ENCODE measurements around the gene ATP1B4. TPM values are rescaled to one million over a fixed set of nuclear protein-coding genes. Genes with fewer than 3 reads are reported as not detected.

ATP1B4 gene
- total RNA-seq, 2 donors from 2014 or later, result not detected

GRCh38 chrX:120365968-120366367 is 4.1 kb downstream of the ATP1B4 start:
- Histone ChIP-seq H3K36me3 (no peaks in the 10 kb centered on the region), H3K27me3 (peaks cover 3% of the 10 kb centered on the region), H3K9ac (ENCODE audit: low read depth in 2 of 2, low read length in 2 of 2) (no peak overlapping the region), H3K4me3 (no peak overlapping the region), H3K9me3 (no peaks in the 10 kb centered on the region), H3K4me1 (no peaks in the 10 kb centered on the region), H3K27ac (no peak overlapping the region)
- TF ChIP-seq, protein P1, sequence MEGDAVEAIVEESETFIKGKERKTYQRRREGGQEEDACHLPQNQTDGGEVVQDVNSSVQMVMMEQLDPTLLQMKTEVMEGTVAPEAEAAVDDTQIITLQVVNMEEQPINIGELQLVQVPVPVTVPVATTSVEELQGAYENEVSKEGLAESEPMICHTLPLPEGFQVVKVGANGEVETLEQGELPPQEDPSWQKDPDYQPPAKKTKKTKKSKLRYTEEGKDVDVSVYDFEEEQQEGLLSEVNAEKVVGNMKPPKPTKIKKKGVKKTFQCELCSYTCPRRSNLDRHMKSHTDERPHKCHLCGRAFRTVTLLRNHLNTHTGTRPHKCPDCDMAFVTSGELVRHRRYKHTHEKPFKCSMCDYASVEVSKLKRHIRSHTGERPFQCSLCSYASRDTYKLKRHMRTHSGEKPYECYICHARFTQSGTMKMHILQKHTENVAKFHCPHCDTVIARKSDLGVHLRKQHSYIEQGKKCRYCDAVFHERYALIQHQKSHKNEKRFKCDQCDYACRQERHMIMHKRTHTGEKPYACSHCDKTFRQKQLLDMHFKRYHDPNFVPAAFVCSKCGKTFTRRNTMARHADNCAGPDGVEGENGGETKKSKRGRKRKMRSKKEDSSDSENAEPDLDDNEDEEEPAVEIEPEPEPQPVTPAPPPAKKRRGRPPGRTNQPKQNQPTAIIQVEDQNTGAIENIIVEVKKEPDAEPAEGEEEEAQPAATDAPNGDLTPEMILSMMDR (IDR thresholded peaks at IDR 0.05), result no peak
- no peak for DNase-seq
- intact Hi-C loops (cut with DNase I), result loop anchor here (5.0 kb wide), 1 partner anchor 106 kb away; no protein-coding TSS in a partner anchor

- Histone ChIP-seq H3K36me3 (no peaks in the 10 kb centered on the region), H3K4me1 (no peaks in the 10 kb centered on the region), H3K27ac (no peak overlapping the region), H3K9ac (ENCODE audit: low read depth in 2 of 2, low read length in 2 of 2) (no peak overlapping the region), H3K27me3 (peaks cover 3% of the 10 kb centered on the region), H3K4me3 (no peak overlapping the region), H3K9me3 (no peaks in the 10 kb centered on the region)
- TF ChIP-seq, protein P1 (IDR thresholded peaks at IDR 0.05), result no peak
- no peak for DNase-seq
- intact Hi-C loops (cut with DNase I), result loop anchor here (5.0 kb wide), 1 partner anchor 106 kb away; no protein-coding TSS in a partner anchor
These were observed 4.9 kb downstream of the ATP1B4 start for GRCh38 chrX:120366794-120367193.

GRCh38 chrX:120367402-120368109 is 5.7 kb downstream of the ATP1B4 start:
- no peaks in the 10 kb centered on the region for H3K4me1 ChIP-seq
- no peaks in the 10 kb centered on the region for H3K36me3 ChIP-seq
- intact Hi-C loops (cut with DNase I), result loop anchor here (5.0 kb wide), 1 partner anchor 105 kb away; no protein-coding TSS in a partner anchor
- DNase-seq, result no peak
- peaks cover 3% of the 10 kb centered on the region for H3K27me3 ChIP-seq
- H3K9me3 ChIP-seq, result no peaks in the 10 kb centered on the region
- H3K4me3 ChIP-seq, result no peak overlapping the region
- TF ChIP-seq, protein P1 (IDR thresholded peaks at IDR 0.05), result no peak
- no peak overlapping the region for H3K9ac ChIP-seq (ENCODE audit: low read depth in 2 of 2, low read length in 2 of 2)
- H3K27ac ChIP-seq, result no peak overlapping the region

GRCh38 chrX:120372667-120373370 is 10.9 kb downstream of the ATP1B4 start:
- DNase-seq, result no peak
- H3K36me3 ChIP-seq, result no peaks in the 10 kb centered on the region
- H3K4me1 ChIP-seq, result no peaks in the 10 kb centered on the region
- H3K9ac ChIP-seq (ENCODE audit: low read depth in 2 of 2, low read length in 2 of 2), result no peak overlapping the region
- TF ChIP-seq, protein P1 (IDR thresholded peaks at IDR 0.05), result no peak
- no peaks in the 10 kb centered on the region for H3K27me3 ChIP-seq
- no peaks in the 10 kb centered on the region for H3K9me3 ChIP-seq
- H3K27ac ChIP-seq, result no peak overlapping the region
- H3K4me3 ChIP-seq, result no peak overlapping the region
- intact Hi-C loops (cut with DNase I), result no loop called here

GRCh38 chrX:120377179-120377578 is 15.3 kb downstream of the ATP1B4 start:
- intact Hi-C loops (cut with DNase I), result no loop called here

More at GRCh38 chrX:120377179-120377578, 15.3 kb downstream of the ATP1B4 start:
- no peak overlapping the region for H3K27ac ChIP-seq
- no peaks in the 10 kb centered on the region for H3K27me3 ChIP-seq
- H3K4me1 ChIP-seq, result no peaks in the 10 kb centered on the region
- no peak overlapping the region for H3K4me3 ChIP-seq
- no peaks in the 10 kb centered on the region for H3K9me3 ChIP-seq
- H3K36me3 ChIP-seq, result no peaks in the 10 kb centered on the region
- H3K9ac ChIP-seq (ENCODE audit: low read depth in 2 of 2, low read length in 2 of 2), result no peak overlapping the region
- TF ChIP-seq, protein P1 (IDR thresholded peaks at IDR 0.05), result no peak
- DNase-seq, result no peak
